Activated naive CD4-positive, alpha-beta T cell treated with anti-CD3 and anti-CD28 coated beads, Interleukin-2, amount 10 ng/mL, durations not matched to agents 7 days and 5 days (primary cell): ENCODE results near the gene ZBTB42.

Experiments
- CTCF ChIA-PET: fragments of 350-600 bp; sonication (Branson Sonifier 250); formaldehyde crosslinking; loops from one replicate; lab custom pipeline; 2021; ENCODE audit warnings: antibody characterized with exemption; lab: Charles Lee
- DNase-seq: peaks from one replicate; pipeline ENCODE4 v3.0.0-alpha.2; 2020
- H3K27ac Mint-ChIP-seq: one replicate; pipeline ENCODE4 v1.8.0; 2021; ENCODE audit warnings: mild to moderate bottlenecking, moderate library complexity, mixed read lengths
- H3K27me3 Mint-ChIP-seq: one replicate; pipeline ENCODE4 v1.8.0; 2021; ENCODE audit warnings: mild to moderate bottlenecking, mixed read lengths
- H3K36me3 Mint-ChIP-seq: one replicate; pipeline ENCODE4 v1.8.0; 2021; ENCODE audit warnings: mixed read lengths
- H3K4me1 Mint-ChIP-seq: one replicate; pipeline ENCODE4 v1.8.0; 2021; ENCODE audit warnings: mixed read lengths
- H3K4me3 Mint-ChIP-seq: one replicate; pipeline ENCODE4 v1.8.0; 2021; ENCODE audit warnings: mild to moderate bottlenecking, moderate library complexity, mixed read lengths
- H3K9me3 Mint-ChIP-seq: one replicate; pipeline ENCODE4 v1.8.0; 2021; ENCODE audit warnings: mixed read lengths

ZBTB42 gene

GRCh38 chr14:104782086-104782807 lies 18.7 kb upstream of the ZBTB42 start:
- CTCF ChIA-PET: no interaction called here
- H3K27me3 Mint-ChIP-seq: no peaks in the 10 kb centered on the region
- H3K9me3 Mint-ChIP-seq: no peaks in the 10 kb centered on the region
- peaks cover under 1% of the 10 kb centered on the region for H3K36me3 Mint-ChIP-seq
- H3K4me1 Mint-ChIP-seq: peaks cover 10% of the 10 kb centered on the region
- H3K27ac Mint-ChIP-seq: no peak overlapping the region
- no peak for DNase-seq
- no peak overlapping the region for H3K4me3 Mint-ChIP-seq

- DNase-seq: no peak
- H3K9me3 Mint-ChIP-seq: no peaks in the 10 kb centered on the region
- no peaks in the 10 kb centered on the region for H3K36me3 Mint-ChIP-seq
- H3K27me3 Mint-ChIP-seq: no peaks in the 10 kb centered on the region
- H3K4me1 Mint-ChIP-seq: peaks cover 10% of the 10 kb centered on the region
- CTCF ChIA-PET: no interaction called here
- no peak overlapping the region for H3K4me3 Mint-ChIP-seq
- H3K27ac Mint-ChIP-seq: no peak overlapping the region
These were observed 18.1 kb upstream of the ZBTB42 start for GRCh38 chr14:104782808-104783139.

- no peaks in the 10 kb centered on the region for H3K27me3 Mint-ChIP-seq
- no peak overlapping the region for H3K27ac Mint-ChIP-seq
- H3K36me3 Mint-ChIP-seq: no peaks in the 10 kb centered on the region
- no peaks in the 10 kb centered on the region for H3K9me3 Mint-ChIP-seq
- no peak for DNase-seq
- no peak overlapping the region for H3K4me3 Mint-ChIP-seq
- H3K4me1 Mint-ChIP-seq: peaks cover 10% of the 10 kb centered on the region
- CTCF ChIA-PET: no interaction called here
These were observed 17.2 kb upstream of the ZBTB42 start for GRCh38 chr14:104783484-104784217.

GRCh38 chr14:104784218-104784568 lies 16.7 kb upstream of the ZBTB42 start:
- Mint-ChIP-seq H3K36me3 (no peaks in the 10 kb centered on the region), H3K4me3 (no peak overlapping the region), H3K4me1 (peaks cover 10% of the 10 kb centered on the region), H3K27me3 (no peaks in the 10 kb centered on the region), H3K9me3 (no peaks in the 10 kb centered on the region), H3K27ac (no peak overlapping the region)
- CTCF ChIA-PET: no interaction called here
- no peak for DNase-seq

GRCh38 chr14:104784846-104785707 lies 15.8 kb upstream of the ZBTB42 start:
- H3K4me1 Mint-ChIP-seq: peaks cover 10% of the 10 kb centered on the region
- CTCF ChIA-PET: no interaction called here
- DNase-seq: no peak
- H3K36me3 Mint-ChIP-seq: no peaks in the 10 kb centered on the region
- no peak overlapping the region for H3K4me3 Mint-ChIP-seq
- no peak overlapping the region for H3K27ac Mint-ChIP-seq
- no peaks in the 10 kb centered on the region for H3K27me3 Mint-ChIP-seq
- no peaks in the 10 kb centered on the region for H3K9me3 Mint-ChIP-seq

- Mint-ChIP-seq H3K4me3 (no peak overlapping the region), H3K9me3 (no peaks in the 10 kb centered on the region), H3K27me3 (no peaks in the 10 kb centered on the region), H3K4me1 (peaks cover 11% of the 10 kb centered on the region), H3K36me3 (no peaks in the 10 kb centered on the region), H3K27ac (no peak overlapping the region)
- CTCF ChIA-PET: no interaction called here
- DNase-seq: no peak
These were observed 15.2 kb upstream of the ZBTB42 start for GRCh38 chr14:104785708-104786080.

- Mint-ChIP-seq H3K36me3 (peaks cover 4% of the 10 kb centered on the region), H3K4me1 (peaks cover 15% of the 10 kb centered on the region), H3K27me3 (no peaks in the 10 kb centered on the region), H3K27ac (no peak overlapping the region), H3K9me3 (no peaks in the 10 kb centered on the region), H3K4me3 (no peak overlapping the region)
- CTCF ChIA-PET: no interaction called here
- DNase-seq: no peak
These were observed 14.8 kb upstream of the ZBTB42 start for GRCh38 chr14:104786091-104786586.

GRCh38 chr14:104786726-104787675 lies 13.9 kb upstream of the ZBTB42 start:
- Mint-ChIP-seq H3K27ac (no peak overlapping the region), H3K4me1 (peaks cover 19% of the 10 kb centered on the region), H3K27me3 (no peaks in the 10 kb centered on the region), H3K9me3 (no peaks in the 10 kb centered on the region), H3K4me3 (no peak overlapping the region), H3K36me3 (peaks cover 9% of the 10 kb centered on the region)
- CTCF ChIA-PET: interaction anchor here (1.9 kb wide), 1 partner anchor 19 kb away, joined by 5 read pairs; no protein-coding TSS in a partner anchor
- no peak for DNase-seq

- no peak for DNase-seq
- H3K36me3 Mint-ChIP-seq: peaks cover 10% of the 10 kb centered on the region
- no peaks in the 10 kb centered on the region for H3K9me3 Mint-ChIP-seq
- CTCF ChIA-PET: interaction anchor here (1.9 kb wide), 1 partner anchor 19 kb away, joined by 5 read pairs; no protein-coding TSS in a partner anchor
- no peak overlapping the region for H3K27ac Mint-ChIP-seq
- no peak overlapping the region for H3K4me3 Mint-ChIP-seq
- H3K27me3 Mint-ChIP-seq: no peaks in the 10 kb centered on the region
- peaks cover 21% of the 10 kb centered on the region for H3K4me1 Mint-ChIP-seq
These were observed 13.2 kb upstream of the ZBTB42 start for GRCh38 chr14:104787736-104788135.

- Mint-ChIP-seq H3K4me1 (peaks cover 27% of the 10 kb centered on the region), H3K4me3 (no peak overlapping the region), H3K9me3 (no peaks in the 10 kb centered on the region), H3K27ac (no peak overlapping the region), H3K36me3 (peaks cover 10% of the 10 kb centered on the region), H3K27me3 (no peaks in the 10 kb centered on the region)
- CTCF ChIA-PET: interaction anchor here (1.9 kb wide), 1 partner anchor 20 kb away, joined by 5 read pairs; no protein-coding TSS in a partner anchor
- no peak for DNase-seq
These were observed 12.6 kb upstream of the ZBTB42 start for GRCh38 chr14:104788161-104788818.

GRCh38 chr14:104788873-104789663 lies 11.8 kb upstream of the ZBTB42 start:
- peaks cover 15% of the 10 kb centered on the region for H3K36me3 Mint-ChIP-seq
- H3K27ac Mint-ChIP-seq: no peak overlapping the region
- peaks cover 34% of the 10 kb centered on the region for H3K4me1 Mint-ChIP-seq
- H3K4me3 Mint-ChIP-seq: no peak overlapping the region
- CTCF ChIA-PET: no interaction called here
- DNase-seq: no peak
- no peaks in the 10 kb centered on the region for H3K9me3 Mint-ChIP-seq
- H3K27me3 Mint-ChIP-seq: no peaks in the 10 kb centered on the region
